Esophagus squamous epithelium (tissue), 5 donors: Measurements from ENCODE around the gene CDO1. TPM values are rescaled to one million over a fixed set of nuclear protein-coding genes. Genes with fewer than 3 reads are reported as not detected.

Source experiments
- DNase-seq: peaks from one replicate; lab custom pipeline; 2025; lab: John Stamatoyannopoulos, UW
- H3K27ac ChIP-seq, 4 donors: fragments of 200-600 bp; sonication (generic); one replicate each; pipeline ENCODE4 v1.5.1; 2016 to 2019; ENCODE audit warnings: mild to moderate bottlenecking in 1 of 4
- H3K27me3 ChIP-seq, 4 donors: fragments of 200-600 bp; sonication (generic); 1 replicate in 3 of 4; 2 replicates in 1 of 4; pipeline versions ENCODE4 v1.5.1 to v1.6.0; 2017 to 2021; ENCODE audit warnings: antibody characterized with exemption in 1 of 4
- H3K36me3 ChIP-seq, 3 donors: fragments of 200-600 bp; sonication (generic); one replicate each; pipeline ENCODE4 v1.5.1; 2016 to 2019
- H3K4me1 ChIP-seq, 3 donors: fragments of 200-600 bp; sonication (generic); one replicate each; pipeline ENCODE4 v1.5.1; 2017 to 2019
- H3K4me3 ChIP-seq, 4 donors: fragments of 200-600 bp; sonication (generic); 1 replicate in 3 of 4; 2 replicates in 1 of 4; pipeline ENCODE4 v1.5.1; 2016 to 2019; ENCODE audit warnings: mild to moderate bottlenecking in 2 of 4, moderate library complexity in 1 of 4
- H3K9me3 ChIP-seq, 3 donors: fragments of 200-600 bp; sonication (generic); one replicate each; pipeline ENCODE4 v1.5.1; 2016 to 2019
- POLR2A ChIP-seq, 4 donors: fragments of 450-650 bp; IDR thresholded peaks; one replicate each; pipeline ENCODE4 v1.6.1; 2017; ENCODE audit warnings: antibody characterized with exemption in 4 of 4, mild to moderate bottlenecking in 4 of 4, moderate library complexity in 3 of 4
- WGBS, 2 donors: methylation state at CpG; one replicate each; pipeline ENCODE4 v1.1.5; 2018; 5-methylcytosine and 5-hydroxymethylcytosine counted together
- intact Hi-C: fragments of 100-400 bp; cut with DNase I; formaldehyde crosslinking; loops from one replicate; pipeline ENCODE4 v1.15.0; 2022
- total RNA-seq, 4 donors: library from RNA; depleted of rRNA; stranded (reverse); fragments of >200 nt; gene quantifications; one replicate each; pipeline ENCODE4 v1.1.0, GENCODE V29; 2016
- TF ChIP-seq, protein P1 (sequence below), 6 experiments: fragments of 450-650 bp in 4 of 6; fragments of 200-600 bp in 2 of 6; sonication (generic) in 2 of 6; IDR thresholded peaks; one replicate each; pipeline ENCODE4 v1.5.1; 2016 to 2019; ENCODE audit warnings: antibody characterized with exemption in 6 of 6, mild to moderate bottlenecking in 4 of 6, moderate library complexity in 4 of 6
- donor health status: DM: yes; HTN: yes; CAD: no.

CDO1 gene
- total RNA-seq, 4 donors from 2014 or later: 0.75 to 6.7 (median 5.7) TPM; not detected in 1

DNA sequence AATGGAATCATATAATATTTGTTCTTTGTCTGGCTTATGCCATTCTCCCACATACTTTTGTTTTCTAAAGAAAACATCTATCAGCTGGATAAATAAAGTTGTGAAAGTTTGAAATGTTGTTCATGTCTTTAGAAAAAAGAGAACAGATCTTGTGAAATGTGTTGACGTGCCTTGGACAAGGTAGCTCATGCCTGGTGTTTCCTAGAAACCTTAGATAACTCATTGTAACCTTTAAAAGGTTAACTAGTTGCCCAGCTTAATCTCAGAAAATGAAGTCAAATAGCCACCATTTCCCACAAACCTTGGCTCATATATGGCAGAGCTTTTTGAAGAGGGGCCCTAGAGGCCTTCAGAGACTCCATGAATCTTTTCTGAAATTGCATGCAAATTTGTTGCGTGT, 15.3 kb downstream of the CDO1 start:
- WGBS, 2 donors: 86 to 87% methylated on average over 2 of the region's 2 CpGs
- DNase-seq: no peak
- Histone ChIP-seq H3K36me3 (no peaks in the 10 kb centered on the region), H3K27me3 (no peaks in the 10 kb centered on the region), H3K27ac (no peak overlapping the region), H3K9me3 (no peaks in the 10 kb centered on the region), H3K4me3 (no peak overlapping the region), H3K4me1 (no peaks in the 10 kb centered on the region)
- TF ChIP-seq, protein P1, sequence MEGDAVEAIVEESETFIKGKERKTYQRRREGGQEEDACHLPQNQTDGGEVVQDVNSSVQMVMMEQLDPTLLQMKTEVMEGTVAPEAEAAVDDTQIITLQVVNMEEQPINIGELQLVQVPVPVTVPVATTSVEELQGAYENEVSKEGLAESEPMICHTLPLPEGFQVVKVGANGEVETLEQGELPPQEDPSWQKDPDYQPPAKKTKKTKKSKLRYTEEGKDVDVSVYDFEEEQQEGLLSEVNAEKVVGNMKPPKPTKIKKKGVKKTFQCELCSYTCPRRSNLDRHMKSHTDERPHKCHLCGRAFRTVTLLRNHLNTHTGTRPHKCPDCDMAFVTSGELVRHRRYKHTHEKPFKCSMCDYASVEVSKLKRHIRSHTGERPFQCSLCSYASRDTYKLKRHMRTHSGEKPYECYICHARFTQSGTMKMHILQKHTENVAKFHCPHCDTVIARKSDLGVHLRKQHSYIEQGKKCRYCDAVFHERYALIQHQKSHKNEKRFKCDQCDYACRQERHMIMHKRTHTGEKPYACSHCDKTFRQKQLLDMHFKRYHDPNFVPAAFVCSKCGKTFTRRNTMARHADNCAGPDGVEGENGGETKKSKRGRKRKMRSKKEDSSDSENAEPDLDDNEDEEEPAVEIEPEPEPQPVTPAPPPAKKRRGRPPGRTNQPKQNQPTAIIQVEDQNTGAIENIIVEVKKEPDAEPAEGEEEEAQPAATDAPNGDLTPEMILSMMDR (IDR thresholded peaks at IDR 0.05): no peak
- TF ChIP-seq POLR2A (IDR thresholded peaks at IDR 0.05): no peak
- intact Hi-C loops: no loop called here

DNA sequence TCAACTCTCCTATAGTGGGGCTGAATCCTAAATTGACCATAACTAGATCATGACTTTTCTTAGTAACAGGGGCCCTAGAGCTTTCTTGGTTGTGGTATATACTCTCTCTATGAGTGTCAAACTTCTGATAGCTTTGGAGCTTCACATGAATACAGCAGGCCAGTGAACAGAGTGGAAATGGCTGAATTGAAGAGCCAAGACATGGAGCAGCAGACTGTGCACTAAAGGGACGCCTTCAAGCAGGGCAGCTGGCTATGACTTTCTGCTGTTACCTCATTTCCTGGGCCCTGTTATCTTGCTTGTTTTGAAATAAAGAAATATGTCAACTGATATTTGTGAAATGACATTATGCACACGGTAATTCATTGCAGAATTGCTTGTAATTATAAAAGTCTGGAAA, 16.4 kb downstream of the CDO1 start:
- no peaks in the 10 kb centered on the region for H3K9me3 ChIP-seq
- 55 to 71% methylated on average over 2 of the region's 2 CpGs for WGBS, 2 donors
- no peak overlapping the region for H3K4me3 ChIP-seq
- DNase-seq: no peak
- no peaks in the 10 kb centered on the region for H3K4me1 ChIP-seq
- H3K27me3 ChIP-seq: no peaks in the 10 kb centered on the region
- no peak overlapping the region for H3K27ac ChIP-seq
- TF ChIP-seq, protein P1 (IDR thresholded peaks at IDR 0.05): no peak
- intact Hi-C loops: no loop called here
- no peaks in the 10 kb centered on the region for H3K36me3 ChIP-seq

DNA sequence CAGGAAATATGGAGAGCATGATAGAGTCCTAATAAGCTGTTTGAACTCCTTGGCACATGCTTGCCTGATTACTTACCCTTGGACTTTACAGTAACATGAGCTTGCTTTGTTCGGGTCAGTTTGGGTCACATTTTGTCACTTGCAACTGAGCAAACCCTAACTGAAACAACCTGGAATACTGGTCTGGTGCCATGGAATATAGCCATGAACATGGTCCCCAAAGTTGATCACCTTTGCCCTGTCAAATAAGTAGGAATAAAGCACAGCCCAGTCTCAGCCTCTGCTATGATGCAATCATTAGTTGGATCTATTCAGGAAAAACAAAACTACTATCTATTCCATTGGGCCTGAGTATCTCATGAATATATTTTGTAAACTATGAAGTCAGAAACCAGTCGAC, 18.2 kb downstream of the CDO1 start:
- Histone ChIP-seq H3K27ac (no peak overlapping the region), H3K4me1 (no peaks in the 10 kb centered on the region), H3K36me3 (no peaks in the 10 kb centered on the region), H3K9me3 (no peaks in the 10 kb centered on the region), H3K4me3 (no peak overlapping the region), H3K27me3 (no peaks in the 10 kb centered on the region)
- no peak for DNase-seq
- TF ChIP-seq POLR2A (IDR thresholded peaks at IDR 0.05): no peak
- TF ChIP-seq, protein P1 (IDR thresholded peaks at IDR 0.05): no peak
- 66 to 71% methylated on average over 2 of the region's 2 CpGs for WGBS, 2 donors
- intact Hi-C loops: no loop called here

DNA sequence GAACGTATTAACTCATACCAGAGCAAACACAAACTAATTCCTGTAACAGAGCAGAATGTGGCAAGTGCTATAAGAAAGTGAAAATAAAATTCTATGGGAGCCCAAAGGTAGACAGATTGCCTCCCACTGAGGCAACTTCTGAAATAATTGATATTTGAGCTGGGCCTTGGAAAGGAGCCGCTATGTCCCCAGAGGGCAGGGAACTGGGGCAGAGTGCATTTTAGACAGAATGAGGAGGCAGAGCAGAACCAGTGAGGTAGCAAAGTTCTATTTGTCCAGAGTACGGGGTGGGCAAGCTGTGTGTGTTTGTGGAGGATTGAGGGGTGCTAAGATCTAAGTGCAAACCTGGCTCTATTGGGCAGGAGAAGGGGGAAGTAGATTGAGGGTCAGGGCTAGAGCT, 19.8 kb downstream of the CDO1 start:
- DNase-seq: no peak
- no peak overlapping the region for H3K27ac ChIP-seq
- H3K27me3 ChIP-seq: peaks cover 0 to 1% (median 0%) of the 10 kb centered on the region in 4 donors
- intact Hi-C loops: no loop called here
- no peaks in the 10 kb centered on the region for H3K9me3 ChIP-seq
- no peaks in the 10 kb centered on the region for H3K36me3 ChIP-seq
- TF ChIP-seq, protein P1 (IDR thresholded peaks at IDR 0.05): no peak
- no peak for TF ChIP-seq POLR2A (IDR thresholded peaks at IDR 0.05)
- WGBS, 2 donors: 68 to 81% methylated on average over 3 of the region's 3 CpGs
- H3K4me1 ChIP-seq: no peaks in the 10 kb centered on the region
- no peak overlapping the region for H3K4me3 ChIP-seq

DNA sequence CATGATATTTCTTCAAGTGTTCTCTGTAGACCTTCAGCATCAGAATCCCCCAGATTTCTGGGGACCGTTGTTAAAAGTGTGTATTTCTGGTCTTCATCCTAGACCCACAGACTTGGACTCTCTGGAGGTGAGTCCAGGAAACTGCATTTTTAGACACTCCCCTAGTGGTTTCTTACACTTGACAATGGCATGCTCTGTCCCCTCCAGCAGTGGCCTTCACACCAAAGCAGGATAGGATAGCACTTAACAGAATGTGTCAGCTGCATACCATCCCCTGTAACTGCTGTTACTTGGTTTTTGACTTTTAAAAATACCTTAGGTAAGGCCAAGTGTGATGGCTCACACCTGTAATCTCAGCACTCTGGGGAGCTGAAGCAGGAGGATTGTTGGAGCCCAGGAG, 20.8 kb downstream of the CDO1 start:
- Histone ChIP-seq H3K27me3 (peaks cover 0 to 7% (median 0%) of the 10 kb centered on the region in 4 donors), H3K4me1 (no peaks in the 10 kb centered on the region), H3K9me3 (no peaks in the 10 kb centered on the region), H3K4me3 (no peak overlapping the region), H3K36me3 (no peaks in the 10 kb centered on the region), H3K27ac (no peak overlapping the region)
- intact Hi-C loops: no loop called here
- no peak for DNase-seq
- 44 to 83% methylated on average over 1 of the region's 1 CpG for WGBS, 2 donors
- TF ChIP-seq, protein P1 (IDR thresholded peaks at IDR 0.05): no peak
- no peak for TF ChIP-seq POLR2A (IDR thresholded peaks at IDR 0.05)
